A549 (cell line): ENCODE results near the gene DYNC1I1. TPM values are rescaled to one million over a fixed set of nuclear protein-coding genes. Genes with fewer than 3 reads are reported as not detected.

Source experiments
- ATAC-seq, 2 experiments: fragments of 200-7000 bp in 1 of 2; fragments of >200 bp in 1 of 2; cut with Nextera tagmentation in 1 of 2; cut with Tn5 transposase in 1 of 2; 3 replicates each; pipeline versions ENCODE4 v1.8.0 to v1.9.1; 2018 to 2020; ENCODE audit warnings: mild to moderate bottlenecking in 1 of 2, moderate library complexity in 1 of 2
- CTCF ChIA-PET: fragments of 300-600 bp; sonication (Branson Sonifier 250); formaldehyde crosslinking; extraction: SDS; loops from one replicate; lab custom pipeline; 2021; ENCODE audit warnings: antibody characterized with exemption, inconsistent platforms; lab: Yijun Ruan, JAX
- POLR2A ChIA-PET: fragments of 350-600 bp; formaldehyde crosslinking; extraction: SDS; loops from one replicate; lab custom pipeline; 2021; ENCODE audit warnings: antibody characterized with exemption, inconsistent platforms; lab: Yijun Ruan, JAX
- DNase-seq, 2 experiments: peaks; one replicate each; pipeline versions ENCODE4 v3.0.0 to v3.0.0-alpha.2; 2011 to 2016; ENCODE audit warnings: low read depth in 1 of 2, low spot score in 1 of 2
- FAIRE-seq: peaks from 2 replicates; lab custom pipeline; 2011; peaks lifted over from hg19 to GRCh38; lab: Jason Lieb, UNC
- H3K27ac ChIP-seq, 2 experiments: fragments of >200 bp; sonication (Bioruptor Twin); formaldehyde crosslinking; 3 replicates each; pipeline ENCODE4 v1.5.1; 2016 to 2017
- H3K4me1 ChIP-seq: fragments of >200 bp; sonication (Bioruptor Twin); formaldehyde crosslinking; 3 replicates; pipeline ENCODE4 v1.6.1; 2016
- H3K4me2 ChIP-seq: fragments of >200 bp; sonication (Bioruptor Twin); formaldehyde crosslinking; 3 replicates; pipeline ENCODE4 v1.6.1; 2016
- H3K4me3 ChIP-seq: fragments of >200 bp; sonication (Bioruptor Twin); formaldehyde crosslinking; 3 replicates; pipeline ENCODE4 v1.5.1; 2016
- H3K9me3 ChIP-seq: fragments of >200 bp; sonication (Bioruptor Twin); formaldehyde crosslinking; 3 replicates; pipeline ENCODE4 v1.6.1; 2016
- BHLHE40 ChIP-seq: IDR thresholded peaks from 2 replicates; pipeline ENCODE4 v1.6.1; 2012; ENCODE audit warnings: low read depth, low read length, inconsistent platforms
- CBX2 ChIP-seq: fragments of 200-600 bp; sonication (generic); IDR thresholded peaks from 2 replicates; pipeline ENCODE4 v1.6.1; 2016; ENCODE audit warnings: low read depth, mild to moderate bottlenecking, borderline replicate concordance
- CBX8 ChIP-seq: fragments of 200-600 bp; sonication (generic); IDR thresholded peaks from 2 replicates; pipeline ENCODE4 v1.6.1; 2016
- EP300 ChIP-seq, 2 experiments: fragments of >200 bp; sonication (Bioruptor Twin); formaldehyde crosslinking; IDR thresholded peaks; 2 replicates in 1 of 2; 3 replicates in 1 of 2; pipeline ENCODE4 v1.6.1; 2016 to 2017
- FOSL2 ChIP-seq, 2 experiments: fragments of 450-650 bp in 1 of 2; fragments of >200 bp in 1 of 2; sonication (Bioruptor Twin) in 1 of 2; formaldehyde crosslinking; IDR thresholded peaks; 2 replicates each; pipeline versions ENCODE4 v1.5.0 to v1.6.1; 2016 to 2020; ENCODE audit warnings: mild to moderate bottlenecking in 1 of 2, moderate library complexity in 1 of 2
- FOXS1 ChIP-seq: fragments of 250-450 bp; sonication (Bioruptor Pico); IDR thresholded peaks from 2 replicates; pipeline ENCODE4 v1.5.0; 2020; ENCODE audit warnings: mild to moderate bottlenecking, moderate library complexity
- GATA3 ChIP-seq: IDR thresholded peaks from 2 replicates; pipeline ENCODE4 v1.6.1; 2012; ENCODE audit warnings: borderline replicate concordance
- HDAC2 ChIP-seq: fragments of 200-600 bp; sonication (generic); IDR thresholded peaks from 2 replicates; pipeline ENCODE4 v1.6.1; 2016
- JUNB ChIP-seq: fragments of >200 bp; sonication (Bioruptor Twin); formaldehyde crosslinking; IDR thresholded peaks from 2 replicates; pipeline ENCODE4 v1.6.1; 2016
- KDM1A ChIP-seq: fragments of 200-600 bp; sonication (generic); IDR thresholded peaks from 2 replicates; pipeline ENCODE4 v1.6.1; 2016; ENCODE audit warnings: low read depth, mild to moderate bottlenecking
- MAZ ChIP-seq: fragments of 150-350 bp; IDR thresholded peaks from 2 replicates; pipeline ENCODE4 v1.6.1; 2014; ENCODE audit warnings: antibody characterized with exemption, low read depth, low read length, borderline replicate concordance
- MYC ChIP-seq: IDR thresholded peaks from 2 replicates; pipeline ENCODE4 v1.6.1; 2012; ENCODE audit warnings: mild to moderate bottlenecking, inconsistent platforms, low read length, improper control_type of control experiment, borderline replicate concordance
- NFE2L2 ChIP-seq: fragments of 150-350 bp; conservative IDR thresholded peaks from 2 replicates; pipeline ENCODE4 v1.6.1; 2014; ENCODE audit warnings: low read length
- NR3C1 ChIP-seq: fragments of >200 bp; sonication (Bioruptor Twin); formaldehyde crosslinking; IDR thresholded peaks from 3 replicates; pipeline ENCODE4 v1.6.1; 2017
- PHF8 ChIP-seq: fragments of 200-600 bp; sonication (generic); IDR thresholded peaks from 2 replicates; pipeline ENCODE4 v1.6.1; 2016; ENCODE audit warnings: low read depth, mild to moderate bottlenecking, antibody characterized with exemption, moderate library complexity, borderline replicate concordance
- POLR2A ChIP-seq: IDR thresholded peaks from 2 replicates; pipeline ENCODE4 v1.6.1; 2012; ENCODE audit warnings: mild to moderate bottlenecking, low read length
- RAD21 ChIP-seq, 2 experiments: fragments of >200 bp in 1 of 2; sonication (Bioruptor Twin) in 1 of 2; formaldehyde crosslinking in 1 of 2; IDR thresholded peaks in 1 of 2; conservative IDR thresholded peaks in 1 of 2; 2 replicates in 1 of 2; 3 replicates in 1 of 2; pipeline ENCODE4 v1.6.1; 2012 to 2018; ENCODE audit warnings: inconsistent platforms in 1 of 2
- RARB ChIP-seq: fragments of 250-450 bp; sonication (Bioruptor Pico); IDR thresholded peaks from 2 replicates; pipeline ENCODE4 v1.8.0; 2021; ENCODE audit warnings: mild to moderate bottlenecking, moderate library complexity
- RFX5 ChIP-seq: fragments of 450-650 bp; IDR thresholded peaks from 2 replicates; pipeline ENCODE4 v1.7.1; 2014; ENCODE audit warnings: antibody characterized with exemption, mild to moderate bottlenecking, moderate library complexity
- RNF2 ChIP-seq: fragments of 200-600 bp; sonication (generic); IDR thresholded peaks from 2 replicates; pipeline ENCODE4 v1.6.1; 2016; ENCODE audit warnings: low read depth, mild to moderate bottlenecking, antibody characterized with exemption, moderate library complexity, borderline replicate concordance
- SMC3 ChIP-seq: fragments of >200 bp; sonication (Bioruptor Twin); formaldehyde crosslinking; IDR thresholded peaks from 3 replicates; pipeline ENCODE4 v1.6.1; 2018; ENCODE audit warnings: inconsistent platforms
- ZC3H11A ChIP-seq: fragments of 450-650 bp; IDR thresholded peaks from 2 replicates; pipeline ENCODE4 v1.6.1; 2014; ENCODE audit warnings: antibody characterized with exemption, mild to moderate bottlenecking
- ZFP36 ChIP-seq: fragments of 450-650 bp; IDR thresholded peaks from 2 replicates; pipeline ENCODE4 v1.6.1; 2014; ENCODE audit warnings: borderline replicate concordance; ENCODE audit not compliant: partially characterized antibody
- ZSCAN20 ChIP-seq: fragments of 250-450 bp; sonication (Bioruptor Pico); IDR thresholded peaks from 2 replicates; pipeline ENCODE4 v1.8.0; 2022; ENCODE audit warnings: mild to moderate bottlenecking, moderate library complexity
- WGBS: methylation state at CpG from one replicate; pipeline ENCODE4 v1.1.6; 2017; ENCODE audit errors: missing lambda C conversion rate; 5-methylcytosine and 5-hydroxymethylcytosine counted together
- polyA plus RNA-seq, 4 experiments: library from polyadenylated mRNA; depleted of rRNA in 3 of 4; stranded (reverse); fragments of >200 nt; fragmentation: RNase III in 1 of 4; extraction: RNeasy Plus Mini Kit Qiagen cat#74134 plus additional on column Dnase treatment in 1 of 4; gene quantifications; 2 replicates in 3 of 4; 3 replicates in 1 of 4; pipeline ENCODE4 v1.2.3, GENCODE V29; 2011 to 2017
- TF ChIP-seq, protein P1 (sequence below): fragments of >200 bp; sonication (Bioruptor Twin); formaldehyde crosslinking; IDR thresholded peaks from 3 replicates; pipeline ENCODE4 v1.5.1; 2016

Gene DYNC1I1
- polyA plus RNA-seq, 2 of the 4 experiments (the other 2 are of a cell fraction): 0.04 TPM; not detected in 1

GRCh38 chr7:96017877-96018276 is 245.5 kb downstream of the DYNC1I1 start:
- CTCF ChIA-PET: no interaction called here
- H3K27ac ChIP-seq: no peak overlapping the region
- H3K4me3 ChIP-seq: no peak overlapping the region
- no peaks in the 10 kb centered on the region for H3K4me1 ChIP-seq
- POLR2A ChIA-PET: no interaction called here
- no peak for TF ChIP-seq HDAC2
- TF ChIP-seq KDM1A: no peak
- no peak for TF ChIP-seq BHLHE40
- no peak for TF ChIP-seq MYC
- no peak for TF ChIP-seq FOSL2 (IDR thresholded peaks at IDR 0.05)
- no peak for TF ChIP-seq FOSL2 (CRISPR knock-in tag; IDR thresholded peaks at IDR 0.05)
- DNase-seq (no peak), ATAC-seq (no peak), FAIRE-seq (no peak)
- H3K9me3 ChIP-seq: no peaks in the 10 kb centered on the region
- WGBS: 35% methylated on average over 3 of the region's 3 CpGs
- H3K4me2 ChIP-seq: no peak overlapping the region

GRCh38 chr7:96021568-96021967 is 249.2 kb downstream of the DYNC1I1 start:
- no peak for FAIRE-seq
- TF ChIP-seq NR3C1: no peak
- no peak for TF ChIP-seq POLR2A
- TF ChIP-seq BHLHE40: no peak
- TF ChIP-seq ZFP36: no peak
- no peak for TF ChIP-seq ZSCAN20 (CRISPR knock-in tag)
- TF ChIP-seq RARB (CRISPR knock-in tag): no peak
- TF ChIP-seq CBX2: no peak
- TF ChIP-seq RAD21 (conservative IDR thresholded peaks at IDR 0.05 in 1 of 2, IDR thresholded peaks at IDR 0.05 in 1 of 2): no peak
- TF ChIP-seq SMC3: no peak
- TF ChIP-seq EP300 (IDR thresholded peaks at IDR 0.05): no peak
- TF ChIP-seq JUNB: no peak
- TF ChIP-seq RNF2: no peak
- TF ChIP-seq FOXS1: no peak
- no peak for TF ChIP-seq CBX8
- TF ChIP-seq RFX5: no peak
- H3K9me3 ChIP-seq: no peaks in the 10 kb centered on the region
- WGBS: 20% methylated on average over 4 of the region's 4 CpGs
- ATAC-seq: no peak
- H3K27ac ChIP-seq: no peak overlapping the region
- CTCF ChIA-PET: no interaction called here
- no peak overlapping the region for H3K4me2 ChIP-seq
- H3K4me3 ChIP-seq: no peak overlapping the region
- DNase-seq: no peak
- POLR2A ChIA-PET: no interaction called here
- H3K4me1 ChIP-seq: no peaks in the 10 kb centered on the region

DNA sequence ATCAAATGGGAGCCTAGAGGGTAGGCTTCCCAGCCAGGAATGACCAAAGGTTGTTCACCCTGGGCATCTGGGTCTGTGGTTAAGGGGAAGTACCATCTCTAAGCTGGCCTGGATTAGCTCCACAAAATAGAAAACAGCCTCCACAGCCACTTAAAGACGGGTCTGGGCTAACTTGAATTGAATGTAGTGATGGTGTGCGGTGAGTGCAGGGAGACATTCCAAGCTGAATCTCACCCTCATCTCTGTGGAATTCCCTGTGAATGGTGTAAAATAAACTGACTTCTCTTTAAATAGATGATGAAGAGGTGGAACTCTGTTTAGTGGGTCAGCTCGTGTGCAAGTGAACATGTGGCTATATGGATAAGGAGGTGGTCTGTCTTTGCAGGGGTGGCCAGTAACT is 251.0 kb downstream of the DYNC1I1 start:
- ChIA-PET CTCF (no interaction called here), POLR2A (no interaction called here)
- no peak overlapping the region for H3K27ac ChIP-seq
- no peak for TF ChIP-seq PHF8
- TF ChIP-seq NR3C1: no peak
- no peak for TF ChIP-seq MAZ
- TF ChIP-seq NFE2L2: no peak
- TF ChIP-seq ZC3H11A: no peak
- TF ChIP-seq, protein P1, sequence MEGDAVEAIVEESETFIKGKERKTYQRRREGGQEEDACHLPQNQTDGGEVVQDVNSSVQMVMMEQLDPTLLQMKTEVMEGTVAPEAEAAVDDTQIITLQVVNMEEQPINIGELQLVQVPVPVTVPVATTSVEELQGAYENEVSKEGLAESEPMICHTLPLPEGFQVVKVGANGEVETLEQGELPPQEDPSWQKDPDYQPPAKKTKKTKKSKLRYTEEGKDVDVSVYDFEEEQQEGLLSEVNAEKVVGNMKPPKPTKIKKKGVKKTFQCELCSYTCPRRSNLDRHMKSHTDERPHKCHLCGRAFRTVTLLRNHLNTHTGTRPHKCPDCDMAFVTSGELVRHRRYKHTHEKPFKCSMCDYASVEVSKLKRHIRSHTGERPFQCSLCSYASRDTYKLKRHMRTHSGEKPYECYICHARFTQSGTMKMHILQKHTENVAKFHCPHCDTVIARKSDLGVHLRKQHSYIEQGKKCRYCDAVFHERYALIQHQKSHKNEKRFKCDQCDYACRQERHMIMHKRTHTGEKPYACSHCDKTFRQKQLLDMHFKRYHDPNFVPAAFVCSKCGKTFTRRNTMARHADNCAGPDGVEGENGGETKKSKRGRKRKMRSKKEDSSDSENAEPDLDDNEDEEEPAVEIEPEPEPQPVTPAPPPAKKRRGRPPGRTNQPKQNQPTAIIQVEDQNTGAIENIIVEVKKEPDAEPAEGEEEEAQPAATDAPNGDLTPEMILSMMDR: no peak
- TF ChIP-seq RNF2: no peak
- no peak for TF ChIP-seq HDAC2
- no peak for TF ChIP-seq GATA3
- no peak for ATAC-seq
- no peak for FAIRE-seq
- no peak for DNase-seq
- WGBS: 22% methylated on average over 3 of the region's 3 CpGs
- no peaks in the 10 kb centered on the region for H3K9me3 ChIP-seq
- no peaks in the 10 kb centered on the region for H3K4me1 ChIP-seq
- H3K4me2 ChIP-seq: no peak overlapping the region
- H3K4me3 ChIP-seq: no peak overlapping the region
